IPS-18c (cell line): ENCODE measurements around the gene GLRX.
"Not testable (repeated sequence)": the region's sequence is repeated elsewhere in the genome, so short reads cannot be mapped to it uniquely, and the experiment has no call there.

ENCODE experiments used
- H3K4me3 ChIP-seq: 2 replicates; pipeline ENCODE4 v1.7.0; 2013; ENCODE audit warnings: low read depth, mild to moderate bottlenecking, low read length, moderate library complexity; ENCODE audit not compliant: insufficient read depth
- H3K9me3 ChIP-seq: one replicate; pipeline ENCODE4 v1.6.1; 2013; ENCODE audit warnings: mild to moderate bottlenecking, low read length, moderate library complexity; ENCODE audit not compliant: control insufficient read depth, insufficient read depth

The GLRX gene

GRCh38 chr5:95857185-95857945 lies 34.8 kb upstream of the GLRX start:
- peaks cover 2% of the 10 kb centered on the region for H3K9me3 ChIP-seq
- H3K4me3 ChIP-seq, result no peak overlapping the region

- H3K4me3 ChIP-seq, result no peak overlapping the region
- H3K9me3 ChIP-seq, result peaks cover 2% of the 10 kb centered on the region
These were observed 34.0 kb upstream of the GLRX start for GRCh38 chr5:95856501-95856981.

GRCh38 chr5:95853490-95853889 lies 31.0 kb upstream of the GLRX start:
- Histone ChIP-seq H3K4me3 (no peak overlapping the region), H3K9me3 (peaks cover 2% of the 10 kb centered on the region)

GRCh38 chr5:95852567-95852966 lies 30.0 kb upstream of the GLRX start:
- no peak overlapping the region for H3K4me3 ChIP-seq
- H3K9me3 ChIP-seq, result peaks cover 2% of the 10 kb centered on the region

DNA sequence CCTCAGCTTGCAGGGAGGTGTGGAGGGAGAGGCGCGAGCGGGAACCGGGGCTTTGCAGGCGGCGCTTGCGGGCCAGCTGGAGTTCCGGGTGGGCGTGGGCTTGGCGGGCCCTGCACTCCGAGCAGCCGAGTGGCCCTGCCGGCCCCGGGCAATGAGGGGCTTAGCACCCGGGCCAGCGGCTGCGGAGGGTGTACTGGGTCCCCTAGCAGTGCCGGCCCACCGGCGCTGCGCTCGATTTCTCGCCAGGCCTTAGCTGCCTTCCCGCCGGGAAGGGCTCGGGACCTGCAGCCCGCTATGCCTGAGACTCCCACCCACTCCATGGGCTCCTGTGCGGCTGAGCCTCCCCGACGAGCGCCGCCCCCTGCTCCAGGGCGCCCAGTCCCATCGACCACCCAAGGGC lies 28.6 kb upstream of the GLRX start:
- H3K4me3 ChIP-seq, H3K9me3 ChIP-seq: not testable (repeated sequence)

GRCh38 chr5:95850391-95850894 lies 27.9 kb upstream of the GLRX start:
- H3K4me3 ChIP-seq, result no peak overlapping the region
- H3K9me3 ChIP-seq, result peaks cover 2% of the 10 kb centered on the region

GRCh38 chr5:95848701-95849100 lies 26.2 kb upstream of the GLRX start:
- Histone ChIP-seq H3K4me3 (no peak overlapping the region), H3K9me3 (no peaks in the 10 kb centered on the region)

GRCh38 chr5:95847261-95847592 lies 24.7 kb upstream of the GLRX start:
- no peaks in the 10 kb centered on the region for H3K9me3 ChIP-seq
- H3K4me3 ChIP-seq, result no peak overlapping the region

GRCh38 chr5:95846554-95847260 lies 24.2 kb upstream of the GLRX start:
- Histone ChIP-seq H3K9me3 (no peaks in the 10 kb centered on the region), H3K4me3 (no peak overlapping the region)

- no peaks in the 10 kb centered on the region for H3K9me3 ChIP-seq
These were observed 22.9 kb upstream of the GLRX start for GRCh38 chr5:95845391-95845790.

DNA sequence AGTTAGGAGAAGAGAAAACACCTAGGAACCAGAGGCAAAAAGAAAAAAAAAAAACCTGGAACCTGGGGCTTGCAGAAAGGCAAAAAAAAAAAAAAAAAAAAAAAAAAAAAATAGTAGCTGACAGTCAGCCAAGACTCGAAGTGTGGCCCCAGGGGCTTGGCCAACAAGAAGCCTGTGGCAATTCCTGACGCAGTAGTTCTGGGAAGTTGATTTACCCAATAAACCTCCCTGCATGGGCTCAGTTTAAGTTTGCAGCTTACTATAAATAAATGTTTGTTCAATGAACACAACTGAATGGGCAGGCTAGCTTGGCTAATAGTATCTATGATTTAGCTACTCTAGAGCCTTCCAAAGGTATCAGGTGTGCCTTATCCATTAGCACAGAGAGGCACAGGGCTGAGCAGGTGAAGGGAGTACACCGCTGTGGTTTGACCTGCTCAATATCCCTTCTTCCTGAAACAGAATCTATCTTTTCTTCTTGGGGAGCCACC lies 21.3 kb upstream of the GLRX start:
- Histone ChIP-seq H3K4me3 (no peak overlapping the region), H3K9me3 (no peaks in the 10 kb centered on the region)

More at GRCh38 chr5:95845391-95845790, 22.9 kb upstream of the GLRX start:
- no peak overlapping the region for H3K4me3 ChIP-seq

GRCh38 chr5:95842854-95843544 lies 20.5 kb upstream of the GLRX start:
- Histone ChIP-seq H3K4me3 (no peak overlapping the region), H3K9me3 (no peaks in the 10 kb centered on the region)

DNA sequence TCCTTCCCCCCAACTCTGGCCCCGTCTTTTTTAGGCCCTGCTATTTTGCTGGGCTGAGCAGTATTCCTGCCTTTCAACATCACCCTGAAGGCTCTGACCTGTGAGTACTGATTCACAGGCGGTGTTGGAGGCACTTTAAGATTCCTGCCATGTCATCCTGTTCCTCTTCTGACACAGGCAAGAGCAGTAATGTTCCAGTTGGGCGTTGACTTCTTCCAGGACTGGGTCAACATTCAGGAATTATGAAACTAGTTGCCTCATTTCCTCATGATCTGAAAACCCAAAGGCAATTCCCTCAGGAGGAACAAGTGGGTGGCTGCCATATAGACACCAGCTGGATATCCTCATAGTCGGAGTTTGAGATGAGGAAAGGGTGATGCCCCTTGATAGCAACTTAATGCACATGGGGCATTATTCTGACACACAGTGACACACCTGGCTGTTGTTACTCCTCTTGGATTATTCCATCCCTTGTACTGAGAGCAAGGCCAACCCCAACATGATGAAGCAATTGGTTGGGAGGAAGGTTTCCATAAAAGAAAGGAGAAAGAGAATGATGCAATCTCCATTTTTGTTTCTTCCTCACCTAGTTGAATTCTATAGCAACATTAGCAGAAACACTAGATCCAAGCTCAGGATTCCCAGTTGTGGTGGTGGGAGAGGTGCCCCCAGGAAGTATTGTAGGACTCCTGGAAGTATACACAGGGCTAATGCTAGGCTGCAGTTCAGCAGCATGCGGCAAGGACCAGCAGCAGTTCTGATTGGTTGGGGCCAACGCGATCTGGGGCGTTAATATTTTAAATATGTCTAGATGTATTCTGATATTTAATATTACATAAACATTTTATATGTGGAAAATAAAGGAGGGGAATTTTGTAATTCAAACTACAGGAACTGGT lies 19.6 kb upstream of the GLRX start:
- no peaks in the 10 kb centered on the region for H3K9me3 ChIP-seq
- H3K4me3 ChIP-seq, result no peak overlapping the region

DNA sequence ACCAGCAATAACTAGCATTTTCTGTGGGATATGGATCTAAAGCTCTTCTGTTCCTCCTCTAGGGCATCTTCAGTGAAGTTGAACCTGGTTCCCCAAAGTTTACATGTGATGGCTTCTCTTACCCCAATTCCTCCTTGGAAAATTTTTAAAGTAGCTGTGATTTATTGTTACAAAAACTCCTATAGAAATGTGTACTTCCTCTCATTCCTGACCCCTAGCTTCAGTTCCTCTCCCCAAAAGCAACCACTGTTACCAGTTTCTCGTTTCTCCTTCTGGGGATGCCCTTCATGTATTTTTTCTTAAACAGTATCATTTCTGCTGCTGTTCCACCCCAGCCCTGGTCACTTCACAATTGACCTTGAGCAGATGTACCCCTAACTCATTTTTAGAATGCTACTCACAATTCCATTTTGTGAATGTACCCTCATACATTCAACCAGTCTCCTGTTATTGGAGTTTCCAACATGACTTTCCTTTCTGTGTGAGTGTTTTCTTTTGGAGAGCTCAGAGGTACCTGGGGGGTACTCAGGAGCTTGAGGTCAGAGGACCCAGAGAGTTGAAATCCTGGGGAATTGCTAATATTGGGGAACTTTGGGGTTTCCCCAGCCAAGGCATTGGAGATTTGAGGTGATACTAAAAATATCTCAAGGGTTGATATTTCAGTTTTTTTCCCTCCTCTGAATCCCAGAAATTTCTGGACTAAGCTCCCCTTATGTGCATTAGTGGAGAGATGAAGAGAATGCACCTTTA lies 18.6 kb upstream of the GLRX start:
- no peaks in the 10 kb centered on the region for H3K9me3 ChIP-seq
- H3K4me3 ChIP-seq, result no peak overlapping the region

GRCh38 chr5:95839658-95840057 lies 17.1 kb upstream of the GLRX start:
- Histone ChIP-seq H3K4me3 (no peak overlapping the region), H3K9me3 (no peaks in the 10 kb centered on the region)

DNA sequence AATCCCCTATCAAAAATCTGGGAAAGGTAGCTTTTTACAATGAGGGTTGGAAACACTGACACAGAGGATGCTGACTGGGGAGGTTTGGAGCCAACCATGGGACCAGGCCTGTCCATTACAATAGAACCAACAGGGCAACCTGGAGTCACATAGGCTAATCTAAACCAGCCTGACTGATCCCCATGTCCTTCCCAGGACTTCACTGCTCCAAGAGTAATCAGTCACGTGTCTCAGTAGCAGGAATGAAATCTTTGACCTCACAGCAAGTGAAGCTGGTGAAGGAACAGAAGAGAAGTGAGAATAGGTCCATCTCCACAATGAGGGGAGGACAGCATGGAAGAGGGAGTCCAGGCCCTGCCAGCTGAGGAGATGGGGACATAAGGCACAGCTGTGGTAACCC lies 16.0 kb upstream of the GLRX start:
- Histone ChIP-seq H3K4me3 (no peak overlapping the region), H3K9me3 (no peaks in the 10 kb centered on the region)
